ENCODE results near the gene CREB3.
A peak's percentile ranks its signal among the peaks of the same experiment; 100 is the strongest.

Gene CREB3

DNA sequence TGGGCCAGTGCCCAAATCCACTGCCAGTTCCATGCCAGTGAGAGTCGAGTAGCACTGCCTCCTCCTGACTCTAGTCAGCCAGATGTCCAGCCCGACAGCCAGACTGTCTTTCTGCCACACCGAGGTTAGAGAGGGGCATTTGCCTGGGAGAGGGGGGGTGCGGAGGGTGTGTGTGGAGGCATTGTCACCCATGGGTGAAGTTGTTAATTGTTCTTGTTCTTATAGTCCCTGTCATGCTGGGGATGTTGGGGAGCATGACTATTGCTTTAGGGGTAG lies 17.7 kb downstream of the CREB3 start:
- DNase-seq = no peak

DNA sequence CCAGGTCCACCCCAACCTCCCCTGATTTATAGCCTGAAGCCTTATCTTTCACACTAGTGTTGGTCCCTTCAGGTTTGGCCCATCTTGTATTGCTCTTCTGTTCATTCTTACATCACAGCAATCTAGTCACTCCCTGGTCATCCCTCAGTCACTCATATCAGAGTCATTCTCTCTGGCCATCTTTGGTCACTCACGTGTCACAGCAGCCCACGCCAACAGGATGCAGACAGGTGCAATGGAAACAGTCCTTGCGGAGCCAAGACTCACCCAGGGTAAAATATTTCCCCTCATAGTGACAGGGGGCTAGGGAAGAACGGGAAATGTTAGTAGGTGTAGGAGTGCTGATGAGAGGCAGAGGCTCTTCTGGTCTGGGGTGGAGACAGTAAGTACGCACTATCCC lies 21.0 kb downstream of the CREB3 start:
- DNase-seq = no peak

DNA sequence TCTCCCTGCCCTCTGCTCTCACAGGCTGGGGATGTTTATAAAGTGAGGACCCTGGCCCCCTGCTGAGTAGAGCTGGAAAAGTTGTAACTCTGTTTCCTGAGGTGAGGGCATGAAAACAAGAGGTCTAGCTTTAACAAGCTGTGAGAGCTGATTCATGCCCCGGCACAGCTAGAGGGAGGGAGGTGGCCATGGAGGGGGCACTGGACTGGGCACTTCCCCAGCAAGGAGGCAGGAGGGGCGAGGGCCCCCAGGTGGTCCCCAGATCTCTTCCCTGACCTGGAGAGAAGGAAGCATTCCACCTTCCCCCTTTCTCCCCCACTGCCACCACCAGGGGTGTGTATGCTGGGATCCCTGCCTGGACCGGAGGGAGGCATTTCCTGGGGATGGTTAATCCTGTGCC lies 21.8 kb downstream of the CREB3 start, which contains the start of gene MSMP:
Gene MSMP, minus strand, starts transcription at position 13 of the 400 bp plus-strand sequence. CDS start 147 bp downstream, outside the sequence.
- no peak for DNase-seq

DNA sequence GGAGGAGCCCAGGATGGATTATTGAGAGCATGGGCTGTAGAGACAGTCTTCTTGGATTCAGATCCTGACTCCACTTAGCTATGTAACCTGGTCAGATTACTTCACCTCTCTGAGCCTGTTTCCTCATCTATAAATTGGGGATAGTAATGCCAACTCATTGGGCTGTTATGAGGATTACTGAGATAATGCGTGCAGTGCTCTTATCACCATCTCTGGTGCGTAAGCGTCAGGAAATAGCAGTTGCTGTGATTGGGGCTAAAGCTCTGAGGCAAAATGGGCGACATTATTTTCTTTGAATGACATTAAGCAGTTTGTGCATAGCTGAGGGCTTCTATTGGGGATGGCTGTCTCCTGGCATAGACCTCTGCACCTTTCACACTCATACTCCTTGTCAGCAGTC lies 22.6 kb downstream of the CREB3 start:
- DNase-seq = no peak

DNA sequence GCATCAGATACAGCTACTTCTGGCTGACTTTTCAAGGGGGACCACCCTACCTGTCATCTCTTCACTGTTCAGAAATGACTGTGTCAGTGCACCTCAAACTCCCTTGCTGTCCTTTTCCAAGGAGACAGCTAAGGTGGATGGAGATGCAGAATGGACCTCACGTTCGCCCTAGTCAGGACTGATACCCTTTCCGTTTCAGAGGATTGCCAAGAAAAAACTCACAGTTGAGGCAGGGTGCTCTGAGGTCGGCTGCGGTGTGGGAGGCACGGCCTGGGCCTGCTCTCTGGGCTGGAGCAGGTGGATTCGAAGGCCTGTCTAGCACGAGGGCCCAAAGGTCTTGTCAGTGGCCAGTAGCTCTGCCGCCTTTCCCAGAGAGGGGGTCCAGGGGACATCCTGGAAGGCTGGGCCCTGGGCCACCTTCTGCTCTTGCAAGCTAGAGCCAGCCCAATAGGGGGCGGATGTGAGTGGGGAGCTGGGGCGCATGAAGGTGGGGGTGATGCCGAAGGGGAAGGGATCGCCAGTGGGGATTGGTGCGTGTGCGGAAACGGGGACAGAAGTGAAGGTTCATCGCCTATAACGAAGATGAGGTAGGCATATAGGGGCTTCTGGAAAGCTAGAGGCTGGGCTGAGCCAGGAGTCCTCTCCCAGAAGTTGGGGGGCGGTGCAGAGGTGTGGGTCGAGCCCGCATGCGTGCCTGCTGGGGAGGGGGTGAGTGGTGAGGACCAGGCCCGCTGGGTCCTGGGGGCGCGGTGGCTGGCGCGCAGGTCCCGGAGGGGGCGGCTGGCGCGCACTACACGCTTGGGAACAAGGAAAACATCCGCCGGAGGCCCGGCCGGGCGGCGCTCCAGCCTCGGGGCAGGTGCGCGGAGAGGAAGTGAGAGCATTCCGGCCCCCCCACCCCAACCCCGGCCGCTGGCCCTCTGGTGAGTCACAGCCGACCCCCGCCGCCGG lies 24.1 kb downstream of the CREB3 start:
- peak; percentile 25 for DNase-seq

DNA sequence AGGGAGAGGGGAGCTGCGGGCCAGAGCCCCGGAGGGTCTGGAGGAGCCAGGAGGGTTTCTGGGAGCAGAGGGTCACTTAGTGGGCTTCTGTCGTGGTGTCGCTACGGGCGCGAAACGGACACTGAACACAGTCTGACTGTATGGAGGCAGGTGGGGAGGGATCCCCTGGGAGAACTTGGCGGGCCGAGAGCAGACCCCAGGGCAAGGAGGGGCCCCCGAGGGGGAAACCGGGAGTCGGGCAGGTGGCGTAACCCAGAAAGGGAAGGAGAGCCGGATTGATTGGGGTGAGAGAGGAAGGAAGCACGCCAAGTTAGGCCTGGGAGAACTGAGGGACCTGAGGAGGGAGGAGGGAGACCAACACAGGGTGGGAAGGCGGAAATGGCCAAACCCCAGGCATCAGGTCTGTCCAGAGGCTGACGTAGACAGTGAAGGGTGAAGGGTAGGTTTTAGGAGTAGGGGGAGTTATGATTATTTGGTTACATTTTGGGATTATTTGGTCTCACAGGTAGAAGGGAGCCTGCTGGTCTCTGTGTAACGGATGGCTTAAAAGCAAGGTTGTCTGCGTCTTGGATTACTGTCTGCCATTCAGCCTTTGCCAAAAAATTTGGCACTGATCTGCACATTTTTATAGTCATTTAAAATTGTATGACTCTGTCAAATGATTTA lies 24.9 kb downstream of the CREB3 start:
- DNase-seq = peak; percentile 5

DNA sequence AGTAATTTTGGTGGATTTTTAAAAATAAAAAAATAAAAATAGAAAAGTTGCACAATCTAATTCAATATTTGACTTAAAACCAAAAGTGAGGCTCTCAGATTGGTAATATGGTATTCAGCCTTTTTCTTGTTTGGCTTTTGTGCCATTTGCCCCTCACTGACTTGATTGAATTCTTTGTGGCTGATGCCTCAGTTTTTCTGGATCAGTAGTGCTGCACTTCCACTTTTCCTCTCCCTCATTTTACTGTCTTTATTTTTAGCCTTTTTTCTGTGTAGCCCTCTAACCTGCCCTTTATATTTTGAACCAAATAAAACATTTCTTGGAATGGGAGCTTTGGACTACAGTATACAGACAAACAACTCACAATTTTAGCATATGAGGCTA lies 25.4 kb downstream of the CREB3 start:
- DNase-seq = no peak

DNA sequence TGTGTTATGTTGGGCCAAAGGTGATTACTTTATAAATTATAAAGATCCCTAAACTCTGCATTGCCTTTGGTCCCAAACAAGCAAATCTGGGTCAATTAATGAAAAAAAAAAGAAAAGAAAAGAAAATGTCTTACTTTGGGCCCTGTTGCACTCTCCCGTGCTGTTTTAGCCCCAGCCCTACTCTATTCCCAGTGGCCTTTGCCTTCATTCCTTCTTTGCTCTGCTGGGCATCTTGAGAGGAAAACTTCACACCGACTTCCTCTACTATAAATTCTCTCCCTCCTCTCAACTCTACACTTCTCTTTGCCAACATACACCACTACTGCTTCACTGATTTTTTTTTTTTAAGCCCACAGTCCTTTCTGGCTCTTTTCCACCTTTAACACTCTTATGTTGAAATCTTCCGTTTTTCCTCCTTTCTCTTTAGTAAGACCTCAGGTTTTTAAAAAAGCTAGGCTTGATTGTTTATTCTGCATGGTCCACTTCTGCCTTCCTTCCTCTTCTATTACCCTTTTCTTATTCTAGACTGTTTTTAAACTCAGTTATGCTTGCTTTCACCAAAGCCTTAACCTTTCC lies 26.1 kb downstream of the CREB3 start:
- no peak for DNase-seq

DNA sequence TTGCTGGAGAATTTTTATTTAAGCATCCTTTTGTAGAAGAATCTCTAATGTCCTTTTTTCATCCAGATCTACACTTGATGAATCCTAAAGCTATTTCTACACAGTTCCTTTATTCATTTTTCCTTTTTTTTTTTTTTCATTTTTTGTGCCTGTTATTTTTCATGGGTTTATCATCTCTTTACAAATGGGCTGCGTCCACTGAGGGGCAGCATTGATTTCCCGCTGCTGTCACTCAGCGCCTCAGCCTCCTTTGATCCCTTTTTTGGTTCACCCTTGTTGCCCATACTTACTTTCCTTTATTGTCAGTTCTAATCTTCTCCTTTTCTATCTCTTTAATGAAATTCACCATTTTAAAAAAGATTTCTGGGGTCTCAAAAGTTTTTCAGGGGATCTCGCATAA lies 27.3 kb downstream of the CREB3 start:
- DNase-seq = no peak

DNA sequence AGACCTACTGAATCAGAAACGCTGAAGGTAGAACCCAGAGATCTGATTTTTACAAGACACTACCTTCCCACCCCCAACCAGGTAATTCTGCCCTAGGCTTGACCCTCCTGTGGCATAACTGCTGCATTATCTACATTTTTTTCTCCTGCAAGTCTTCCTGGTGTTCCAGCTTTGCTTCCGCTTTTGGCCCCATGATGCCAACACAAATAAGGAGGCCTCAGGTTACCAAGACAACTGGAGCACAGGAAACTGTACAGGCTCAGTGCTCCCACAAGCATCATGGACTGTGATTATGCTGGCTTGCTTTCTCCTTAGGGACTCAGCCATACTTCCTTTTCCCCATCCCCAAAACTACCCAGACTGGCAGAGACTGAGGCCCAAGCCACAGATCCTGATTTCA lies 28.2 kb downstream of the CREB3 start:
- DNase-seq = no peak

DNA sequence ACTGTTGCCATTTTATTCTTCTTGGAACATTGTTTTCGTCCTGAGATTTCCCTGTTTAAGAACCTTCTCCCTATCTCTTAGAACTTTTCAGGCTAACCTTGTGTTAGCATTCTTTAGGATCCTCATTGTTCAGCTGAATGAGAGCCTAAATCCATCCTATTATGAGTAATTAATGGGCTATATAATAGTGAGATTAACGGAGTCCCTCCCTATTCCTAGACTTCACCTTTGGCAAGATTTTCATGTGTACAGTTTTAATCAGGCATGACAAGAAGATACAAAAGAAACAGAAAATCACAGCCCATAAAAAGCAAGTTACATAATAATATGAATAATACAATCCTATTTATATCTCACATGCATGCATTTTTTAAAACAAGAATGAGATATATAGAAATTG lies 30.7 kb downstream of the CREB3 start:
- DNase-seq = no peak

DNA sequence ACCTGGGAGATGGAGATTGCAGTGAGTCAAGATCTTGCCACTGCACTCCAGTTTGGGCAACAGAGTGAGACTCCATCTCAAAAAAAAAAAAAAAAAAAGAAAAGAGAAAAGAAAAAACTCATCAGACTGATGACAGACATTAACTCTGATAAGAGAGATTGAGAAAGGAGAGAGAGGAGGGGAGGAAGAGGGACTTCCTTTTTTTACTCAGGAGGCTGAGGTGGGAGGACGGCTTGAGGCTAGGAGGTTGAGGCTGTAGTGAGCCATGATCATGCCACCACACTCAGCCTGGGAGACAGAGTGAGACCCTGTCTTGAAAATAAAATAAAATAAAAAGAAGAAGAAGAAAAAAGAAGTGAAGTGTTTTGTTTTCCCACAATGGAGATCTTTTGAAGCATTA lies 31.3 kb downstream of the CREB3 start:
- DNase-seq = no peak

DNA sequence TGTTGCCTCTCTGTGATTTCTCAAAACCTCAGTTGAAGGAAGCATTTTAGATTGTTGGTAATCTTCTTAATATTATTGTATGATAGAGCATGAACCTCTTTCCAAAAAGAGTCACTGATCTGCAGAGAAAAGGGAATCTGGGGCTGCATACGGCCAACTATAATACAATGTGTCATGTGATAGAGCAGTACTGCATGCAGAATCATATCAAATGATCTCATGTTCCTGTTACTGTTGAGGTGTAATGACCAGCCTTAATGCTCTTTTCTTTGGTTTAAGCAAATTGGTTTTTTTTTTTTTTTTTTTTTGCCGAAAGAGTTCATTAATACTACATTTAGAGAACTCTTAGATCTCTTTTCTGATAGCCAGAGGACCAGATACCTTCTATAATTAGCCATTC lies 34.5 kb downstream of the CREB3 start:
- DNase-seq = no peak

DNA sequence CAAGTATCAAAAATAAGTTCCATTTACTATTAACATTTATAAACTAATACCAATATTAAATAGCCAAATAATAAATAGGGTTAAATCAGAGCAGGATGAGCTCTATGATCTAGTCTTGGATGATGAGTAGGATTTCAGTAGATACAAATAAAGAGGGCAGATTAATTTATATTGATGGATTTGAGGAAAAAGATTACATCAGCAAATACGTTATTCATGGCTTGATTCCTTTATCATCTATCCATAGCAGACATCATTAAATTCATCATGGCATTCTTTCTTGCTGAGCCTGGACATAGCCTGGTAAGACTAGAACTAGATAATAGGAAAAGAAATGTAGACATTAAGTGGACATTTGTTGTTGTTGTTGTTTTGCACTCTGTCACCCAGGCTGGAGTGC lies 35.0 kb downstream of the CREB3 start:
- DNase-seq = no peak

DNA sequence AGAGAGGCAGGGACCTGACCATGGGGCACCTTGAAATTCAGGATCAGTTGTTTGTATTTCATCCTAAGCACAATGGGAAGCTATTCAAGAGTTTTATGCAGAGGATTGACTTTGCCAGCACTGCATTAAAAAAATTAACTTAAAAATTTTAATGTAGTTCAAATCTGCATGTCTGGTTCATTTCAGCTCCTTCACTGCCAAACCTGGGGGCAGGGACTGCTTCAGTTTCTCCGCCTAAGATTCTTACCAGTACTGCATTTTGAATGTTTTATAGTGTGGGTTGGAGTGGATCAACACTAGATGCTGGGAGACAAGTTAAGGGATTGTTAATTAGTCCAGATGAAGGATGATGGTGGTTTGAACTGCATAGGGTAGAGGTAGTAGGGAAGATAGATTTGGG lies 37.3 kb downstream of the CREB3 start:
- DNase-seq = no peak

DNA sequence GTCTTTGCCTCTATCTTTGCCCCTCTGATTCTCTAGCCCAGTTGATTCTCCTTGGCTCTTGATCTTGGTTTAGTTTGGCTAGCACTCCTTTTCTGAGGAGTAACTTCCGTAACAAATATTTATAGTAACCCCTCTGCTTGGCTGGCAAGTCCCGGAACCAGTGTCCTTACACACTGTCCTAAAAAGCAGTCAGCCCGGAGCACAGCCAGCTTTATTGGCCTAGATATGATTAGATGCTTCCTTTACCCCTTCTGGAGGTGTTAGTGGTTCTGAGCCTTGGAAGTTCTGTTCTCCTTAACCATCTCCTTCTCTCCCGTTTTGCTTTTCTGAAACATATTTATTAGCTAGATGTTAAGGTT lies 38.6 kb downstream of the CREB3 start:
- DNase-seq = no peak

DNA sequence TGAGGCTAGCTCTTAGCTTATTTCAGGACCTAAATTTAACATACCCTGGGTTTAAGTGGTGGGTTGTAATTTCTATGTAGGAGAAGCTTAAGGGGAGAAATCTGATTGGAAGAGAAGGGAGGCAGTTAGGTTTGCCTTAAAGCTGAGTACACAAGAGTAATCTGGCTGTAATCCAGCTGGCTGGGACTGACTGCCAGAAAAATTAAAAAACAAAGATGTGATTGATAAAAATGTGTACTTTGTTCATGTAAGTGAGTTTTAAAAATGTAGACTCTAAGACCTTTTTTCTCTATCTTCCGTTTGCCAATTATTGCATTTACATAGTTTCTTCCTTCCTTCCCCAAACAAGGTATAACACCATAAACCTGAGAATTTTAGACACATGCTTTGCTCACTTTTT lies 39.1 kb downstream of the CREB3 start:
- no peak for DNase-seq

DNA sequence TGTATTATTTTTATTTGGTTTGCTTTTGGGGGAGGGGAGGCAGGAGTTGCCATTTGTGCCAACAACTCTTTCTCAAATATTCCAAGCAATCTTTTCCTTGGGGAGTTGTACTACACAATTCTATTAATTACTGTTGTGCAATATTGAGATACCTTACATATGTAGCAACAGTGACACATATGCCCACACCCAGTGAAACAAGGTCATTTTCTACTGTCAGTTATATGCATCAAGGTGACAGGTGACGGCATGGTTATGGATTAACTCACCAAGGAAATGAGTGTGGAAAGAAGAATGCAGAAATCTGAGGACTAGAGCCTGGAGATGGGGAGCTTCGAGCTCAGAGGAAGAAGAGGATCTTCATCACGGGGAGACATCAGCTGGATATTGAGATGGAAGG lies 39.5 kb downstream of the CREB3 start:
- DNase-seq = no peak

DNA sequence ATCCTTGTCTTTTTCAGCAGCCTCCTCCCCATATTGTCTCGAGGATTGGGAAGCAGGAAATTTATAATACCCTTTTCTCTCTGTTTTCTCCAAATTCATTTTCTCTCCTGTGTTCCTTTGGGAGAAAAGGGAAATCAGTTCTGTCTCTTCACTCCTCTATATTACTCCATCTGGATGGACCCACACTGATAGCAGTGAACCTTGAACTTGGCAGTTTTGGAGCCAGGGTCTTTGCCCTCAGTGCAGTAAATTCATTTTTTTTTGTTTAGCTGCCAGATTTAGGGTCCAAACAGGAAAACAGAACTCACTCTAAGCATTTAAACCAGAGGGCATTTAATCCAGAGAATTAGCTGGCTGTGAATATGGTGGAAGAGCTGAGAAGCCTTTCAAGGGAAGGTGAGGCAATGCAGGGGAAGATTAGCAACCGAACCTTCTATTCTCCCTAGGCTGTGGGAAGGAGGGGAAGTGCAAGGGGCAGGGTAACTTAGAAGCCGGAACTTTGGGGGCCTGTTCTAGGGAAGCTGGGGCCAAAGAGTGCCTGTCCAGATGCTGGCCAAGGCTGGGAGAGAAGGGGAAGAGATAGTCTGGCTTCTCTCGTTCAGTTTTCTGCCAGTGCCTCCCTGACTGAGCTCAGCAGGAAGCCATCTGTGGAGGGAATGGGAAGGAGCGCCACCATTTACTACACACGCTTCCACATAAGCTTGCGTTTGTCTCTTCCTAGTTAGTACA lies 42.6 kb downstream of the CREB3 start:
- DNase-seq = peak; percentile 19

DNA sequence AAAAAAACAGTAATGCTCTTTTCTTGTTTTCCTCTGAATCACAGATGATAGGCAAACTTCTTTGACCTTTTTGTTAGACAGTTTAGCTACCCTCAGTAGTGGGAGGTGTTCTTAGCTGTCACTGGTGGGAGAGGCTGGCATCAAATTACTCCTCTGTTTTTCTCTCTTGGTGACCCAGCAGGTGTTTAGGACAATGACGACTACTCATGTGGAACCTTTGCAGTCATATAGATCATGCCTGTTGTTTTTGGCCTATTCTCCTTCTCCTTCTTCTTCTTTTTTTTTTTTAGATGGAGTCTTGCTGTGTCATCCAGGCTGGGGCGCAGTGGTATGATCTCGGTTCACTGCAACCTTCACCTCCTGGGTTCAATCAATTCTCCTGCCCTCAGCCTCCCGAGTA lies 43.6 kb downstream of the CREB3 start:
- no peak for DNase-seq

DNA sequence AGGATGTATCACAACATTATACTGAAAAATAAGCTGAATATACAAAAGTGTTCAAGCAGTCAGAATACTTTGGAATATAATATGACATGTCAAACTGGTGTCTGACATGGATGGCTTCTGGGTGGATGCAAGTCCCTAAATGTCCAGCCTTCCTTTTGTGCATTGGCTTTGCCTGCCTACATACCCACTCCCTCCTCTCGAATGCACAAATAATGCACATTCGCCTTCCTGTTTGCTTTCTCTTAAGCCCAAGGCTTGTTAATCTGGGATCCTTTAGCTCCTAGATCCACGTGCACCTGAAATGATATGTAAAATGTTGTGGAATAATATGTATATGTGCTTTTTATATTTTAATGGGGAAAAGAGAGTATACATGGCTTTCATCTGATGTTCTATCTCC lies 46.0 kb downstream of the CREB3 start:
- DNase-seq = no peak

DNA sequence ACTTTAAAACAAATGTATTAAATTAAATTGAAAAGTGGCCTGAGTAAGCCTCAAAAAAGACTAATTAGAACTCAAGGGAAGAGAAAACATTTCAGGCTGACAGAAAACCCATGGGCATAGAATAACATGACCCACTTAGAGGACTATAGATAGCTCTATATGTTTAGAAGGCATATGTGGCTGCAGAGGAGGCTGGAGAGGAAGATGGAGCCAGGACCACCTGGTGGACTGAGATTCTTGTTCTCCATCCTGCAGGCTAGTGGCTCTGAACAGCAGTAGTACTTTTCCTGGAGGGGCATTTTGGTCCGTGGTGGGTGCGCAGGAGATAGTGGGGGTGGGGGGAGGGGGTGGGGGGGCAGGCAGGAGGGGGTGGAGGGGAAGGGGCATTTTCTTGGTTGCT lies 48.6 kb downstream of the CREB3 start:
- DNase-seq = no peak

DNA sequence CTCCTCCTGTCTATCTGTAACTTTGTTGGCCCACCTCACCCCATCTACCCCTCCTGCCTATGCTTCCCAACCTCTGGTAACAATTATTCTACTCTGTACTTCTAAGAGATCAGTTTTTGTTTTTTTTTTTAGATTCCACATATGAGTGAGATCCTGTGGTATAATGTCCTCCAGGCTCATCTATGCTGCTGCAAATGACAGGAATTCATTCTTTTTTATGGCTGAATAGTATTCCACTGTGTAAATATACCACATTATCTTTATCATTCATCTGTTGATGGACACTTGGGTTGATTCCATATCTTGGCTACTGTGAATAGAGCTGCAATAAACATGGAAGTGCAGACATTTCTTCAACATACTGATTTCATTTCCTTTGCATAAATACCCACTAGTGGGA lies 51.0 kb downstream of the CREB3 start:
- no peak for DNase-seq

All from NCI-H2227 treated with DMSO at 0.1 percent for 48 hours (cell line).